K562 (cell line): ENCODE data around the gene SCFD2. TPM values are rescaled to one million over a fixed set of nuclear protein-coding genes. Genes with fewer than 3 reads are reported as not detected.

ENCODE experiments used
- ATAC-seq: fragments of 200-7000 bp; cut with Tn5 transposase; 3 replicates; pipeline ENCODE4 v1.9.1; 2020; ENCODE audit warnings: moderate library complexity
- BruUV-seq: library from RNA; stranded (reverse); fragments of 400-500 nt; replicated peaks from 2 replicates; lab custom pipeline; 2021; lab: Mats Ljungman, UMichigan
- CTCF ChIA-PET: fragments of 300-600 bp; formaldehyde crosslinking; extraction: SDS; loops from one replicate; lab custom pipeline; 2021; ENCODE audit warnings: low intra/inter-chr PET ratio; lab: Yijun Ruan, JAX
- POLR2A ChIA-PET: fragments of 300-600, 350-650 bp; sonication (Branson Sonifier 250); formaldehyde crosslinking; extraction: SDS; loops from one replicate; lab custom pipeline; 2021; ENCODE audit warnings: antibody characterized with exemption, inconsistent platforms; lab: Yijun Ruan, JAX
- DNase-seq, 4 experiments: peaks; one replicate each; pipeline versions ENCODE4 v3.0.0 to v3.0.0-alpha.2; 2011 to 2018; ENCODE audit warnings: low spot score in 3 of 4, mixed read lengths in 3 of 4; ENCODE audit errors: extremely low read depth in 1 of 4
- FAIRE-seq: peaks from 2 replicates; lab custom pipeline; 2011; peaks lifted over from hg19 to GRCh38; lab: Jason Lieb, UNC
- H2AFZ ChIP-seq: 2 replicates; pipeline ENCODE4 v1.6.0; 2011; ENCODE audit warnings: low read depth, low read length, control low read depth, inconsistent platforms
- H3K27ac ChIP-seq: fragments of 200-600 bp; 3 replicates; pipeline ENCODE4 v1.8.0; 2011; ENCODE audit warnings: low read depth, mild to moderate bottlenecking, control low read depth, inconsistent platforms, low read length, moderate library complexity, mixed read lengths; ENCODE audit errors: extremely low read depth
- H3K27me3 ChIP-seq, 2 experiments: fragments of 300-600 bp in 1 of 2; 2 replicates in 1 of 2; 3 replicates in 1 of 2; pipeline versions ENCODE4 v1.6.0 to v1.8.0; 2011; ENCODE audit warnings: inconsistent platforms in 2 of 2, low read length in 2 of 2, mild to moderate bottlenecking in 1 of 2, mixed read lengths in 1 of 2, moderate library complexity in 1 of 2; ENCODE audit not compliant: control insufficient read depth in 2 of 2, insufficient read depth in 2 of 2
- H3K36me3 ChIP-seq: fragments of 300-600 bp; 3 replicates; pipeline ENCODE4 v1.8.0; 2011; ENCODE audit warnings: mild to moderate bottlenecking, low read length, inconsistent platforms; ENCODE audit not compliant: control insufficient read depth, insufficient read depth
- H3K4me1 ChIP-seq, 2 experiments: fragments of 200-600 bp in 1 of 2; replicated peaks in 1 of 2; 2 replicates in 1 of 2; 3 replicates in 1 of 2; pipeline versions ENCODE4 v1.5.1 to v1.8.0; 2011; ENCODE audit warnings: inconsistent platforms in 2 of 2, low read length in 2 of 2, mild to moderate bottlenecking in 1 of 2, mixed read lengths in 1 of 2, moderate library complexity in 1 of 2; ENCODE audit not compliant: control insufficient read depth in 2 of 2, insufficient read depth in 2 of 2
- H3K4me2 ChIP-seq: 2 replicates; pipeline ENCODE4 v1.6.1; 2011; ENCODE audit warnings: low read length, control low read depth, inconsistent platforms, mixed read lengths; ENCODE audit not compliant: insufficient read depth
- H3K4me3 ChIP-seq: fragments of 200-600 bp; sonication (generic), shearing (Covaris generic); 2 replicates; pipeline ENCODE4 v1.5.1; 2016; ENCODE audit warnings: control low read depth, inconsistent platforms
- H3K79me2 ChIP-seq: fragments of 200-600 bp; 3 replicates; pipeline ENCODE4 v1.8.0; 2011; ENCODE audit warnings: low read length, inconsistent platforms; ENCODE audit not compliant: control insufficient read depth, insufficient read depth
- H3K9ac ChIP-seq, 2 experiments: 2 replicates each; pipeline versions ENCODE4 v1.6.0 to v1.6.1; 2011; ENCODE audit warnings: low read depth in 2 of 2, low read length in 2 of 2, control low read depth in 1 of 2, inconsistent platforms in 1 of 2, mild to moderate bottlenecking in 1 of 2, mixed read lengths in 1 of 2; ENCODE audit not compliant: insufficient read depth in 1 of 2
- H3K9me1 ChIP-seq: one replicate; pipeline ENCODE4 v1.6.0; 2011; ENCODE audit warnings: inconsistent platforms, mild to moderate bottlenecking, low read length, moderate library complexity; ENCODE audit not compliant: control insufficient read depth, insufficient read depth
- H3K9me3 ChIP-seq: replicated peaks from 2 replicates; pipeline ENCODE4 v1.5.1; 2011; ENCODE audit warnings: low read depth, low read length, inconsistent platforms; ENCODE audit not compliant: control insufficient read depth, insufficient read depth
- H4K20me1 ChIP-seq: replicated peaks from 2 replicates; pipeline ENCODE4 v1.6.1; 2011; ENCODE audit warnings: low read length, inconsistent platforms, mixed read lengths; ENCODE audit not compliant: control insufficient read depth, insufficient read depth
- ATF4 ChIP-seq: fragments of 450-650 bp; formaldehyde crosslinking; IDR thresholded peaks from 2 replicates; pipeline ENCODE4 v1.4.0; 2022; ENCODE audit warnings: mild to moderate bottlenecking, moderate library complexity
- BCOR ChIP-seq: fragments of 450-650 bp; IDR thresholded peaks from 2 replicates; pipeline ENCODE4 v1.6.1; 2016
- FOXM1 ChIP-seq, 2 experiments: fragments of 450-650 bp in 1 of 2; sonication (generic) in 1 of 2; formaldehyde crosslinking in 1 of 2; IDR thresholded peaks; 2 replicates each; pipeline versions ENCODE4 v1.6.1 to v1.9.0; 2017 to 2022; ENCODE audit warnings: low read depth in 2 of 2, mild to moderate bottlenecking in 2 of 2, missing genetic modification reagents in 1 of 2, moderate library complexity in 1 of 2
- HDGF ChIP-seq: fragments of 450-650 bp; IDR thresholded peaks from 2 replicates; pipeline ENCODE4 v1.6.1; 2016
- HINFP ChIP-seq: fragments of 450-650 bp; conservative IDR thresholded peaks from 2 replicates; pipeline ENCODE4 v1.6.1; 2016; ENCODE audit warnings: missing genetic modification characterization, low read depth, mild to moderate bottlenecking, control low read depth, missing compliant biosample characterization
- MAFF ChIP-seq: IDR thresholded peaks from 2 replicates; pipeline ENCODE4 v1.6.1; 2012; ENCODE audit warnings: low read length, improper control_type of control experiment
- NCOA4 ChIP-seq: fragments of 450-650 bp; IDR thresholded peaks from 2 replicates; pipeline ENCODE4 v1.6.1; 2018; ENCODE audit warnings: mild to moderate bottlenecking; ENCODE audit not compliant: partially characterized antibody
- OTX1 ChIP-seq: fragments of 450-650 bp; formaldehyde crosslinking; IDR thresholded peaks from 2 replicates; pipeline ENCODE4 v1.4.0; 2022; ENCODE audit warnings: mild to moderate bottlenecking
- POLR2AphosphoS2 ChIP-seq: IDR thresholded peaks from 2 replicates; pipeline ENCODE4 v1.6.1; 2012; ENCODE audit warnings: low read length, improper control_type of control experiment
- SRF ChIP-seq, 2 experiments: fragments of 250-450, 450-650 bp in 1 of 2; sonication (Bioruptor Pico) in 1 of 2; sonication (generic) in 1 of 2; formaldehyde crosslinking; IDR thresholded peaks; 2 replicates each; pipeline versions ENCODE4 v1.5.0 to v1.5.1; 2020 to 2022; ENCODE audit warnings: mild to moderate bottlenecking in 1 of 2, missing genetic modification reagents in 1 of 2
- TAF1 ChIP-seq: IDR thresholded peaks from 2 replicates; pipeline ENCODE4 v1.6.1; 2011; ENCODE audit warnings: mild to moderate bottlenecking, low read length, moderate library complexity; ENCODE audit not compliant: insufficient read depth, control insufficient read depth, severe bottlenecking; ENCODE audit errors: extremely low read depth
- THRB ChIP-seq: fragments of 450-650 bp; formaldehyde crosslinking; conservative IDR thresholded peaks from 2 replicates; pipeline ENCODE4 v1.4.0; 2022; ENCODE audit warnings: mild to moderate bottlenecking, missing genetic modification characterization
- ZBED1 ChIP-seq: IDR thresholded peaks from 2 replicates; pipeline ENCODE4 v1.6.1; 2014
- ZBTB11 ChIP-seq, 3 experiments: fragments of 200-800 bp in 1 of 3; fragments of 250-450 bp in 1 of 3; fragments of 450-650 bp in 1 of 3; sonication (Bioruptor Pico) in 1 of 3; sonication (Bioruptor generic) in 1 of 3; formaldehyde crosslinking in 1 of 3; IDR thresholded peaks; 2 replicates each; pipeline versions ENCODE4 v1.6.1 to v1.8.0; 2016 to 2022; ENCODE audit warnings: mild to moderate bottlenecking in 2 of 3, missing genetic modification characterization in 2 of 3, missing compliant biosample characterization in 1 of 3, moderate library complexity in 1 of 3
- WGBS: fragments of 100-300 bp; shearing (Covaris generic); methylation state at CpG from one replicate; pipeline ENCODE4 v1.1.6; 2016; ENCODE audit warnings: low coverage, mixed read lengths; ENCODE audit not compliant: insufficient coverage; ENCODE audit errors: missing lambda C conversion rate; 5-methylcytosine and 5-hydroxymethylcytosine counted together
- in situ Hi-C: fragments of 300-500 bp; cut with MboI; formaldehyde crosslinking; loops from 4 replicates; pipeline ENCODE4 v1.15.0; 2018; ENCODE audit warnings: inconsistent platforms, mixed read lengths
- intact Hi-C: fragments of 100-400 bp; cut with micrococcal nuclease; formaldehyde crosslinking; loops from 2 replicates; pipeline ENCODE4 v1.14.2; 2022
- polyA plus RNA-seq, 8 experiments: library from polyadenylated mRNA; depleted of rRNA in 4 of 8; stranded (reverse) in 5 of 8; unstranded in 3 of 8; fragments of >200 nt; fragmentation: Nextera tagmentation in 2 of 8; fragmentation: Illumina TruSeq in 1 of 8; extraction: Ambion mirVana in 2 of 8; extraction: Trizol in 1 of 8; gene quantifications; 2 replicates each; pipeline versions ENCODE4 v1.2.1 to v1.2.3, GENCODE V29; 2011 to 2014; ENCODE audit warnings: inconsistent platforms in 1 of 8, missing spikeins in 1 of 8
- total RNA-seq, 7 experiments: library from RNA; depleted of rRNA in 6 of 7; stranded (reverse); fragments of >200 nt in 6 of 7; fragmentation: Illumina TruSeq in 2 of 7; extraction: Trizol in 2 of 7; gene quantifications; 2 replicates each; pipeline versions ENCODE4 v1.2.1 to v1.2.3, GENCODE V29; 2011 to 2021; ENCODE audit warnings: low replicate concordance in 1 of 7

SCFD2 gene
- total and polyA plus RNA-seq, 9 of the 15 experiments (the other 6 are each of a cell fraction or from before 2014, with no cell fraction given) = 5.7 to 30.3 (median 22.8) TPM

- Histone ChIP-seq H3K79me2 (no peaks in the 10 kb centered on the region), H3K4me1 (no peaks in the 10 kb centered on the region; a peak in 1 of 5 replicates), H3K27me3 (peaks cover 17 to 44% of the 10 kb centered on the region in 2 experiments; a peak in 4 of 5 replicates), H2AFZ (no peak overlapping the region), H3K9me3 (no peaks in the 10 kb centered on the region), H3K27ac (no peak overlapping the region), H3K4me3 (no peak overlapping the region), H3K9me1 (no peaks in the 10 kb centered on the region), H3K9ac (no peak overlapping the region), H3K4me2 (no peak overlapping the region), H4K20me1 (no peaks in the 10 kb centered on the region), H3K36me3 (no peaks in the 10 kb centered on the region)
- 3% methylated on average over 9 of the region's 9 CpGs for WGBS
- intact Hi-C loops (no loop called here), in situ Hi-C loops (no loop called here)
- ChIA-PET CTCF (no interaction called here), POLR2A (interaction anchor here (1.7 kb wide), 1 partner anchor 11 kb away, joined by 3 read pairs; no protein-coding TSS in a partner anchor)
- no peak for FAIRE-seq
- no TSS peak for BruUV-seq
- no peak for ATAC-seq
- no peak for DNase-seq
- TF ChIP-seq OTX1 (CRISPR knock-in tag) (no peak), FOXM1 (IDR thresholded peaks at IDR 0.05; ENCODE audit: low read depth) (no peak), FOXM1 (CRISPR knock-in tag; IDR thresholded peaks at IDR 0.05; ENCODE audit: low read depth) (no peak), TAF1 (no peak), HINFP (no peak), SRF (CRISPR knock-in tag; IDR thresholded peaks at IDR 0.05) (no peak), THRB (CRISPR knock-in tag) (no peak), ZBTB11 (CRISPR knock-in tag; IDR thresholded peaks at IDR 0.05) (no peak), POLR2AphosphoS2 (no peak), HDGF (no peak), BCOR (no peak), ATF4 (no peak), ZBED1 (no peak), NCOA4 (no peak), MAFF (no peak)
Observed at GRCh38 chr4:52840531-52841370, 525.1 kb downstream of the SCFD2 start.
